T47D (cell line): Measurements from ENCODE around the gene LRRC32.

Experiments used
- DNase-seq, 2 experiments: peaks; one replicate each; pipeline versions ENCODE4 v3.0.0 to v3.0.0-alpha.2; 2011 to 2012; ENCODE audit warnings: low read depth in 1 of 2, low spot score in 1 of 2
- JUND ChIP-seq: IDR thresholded peaks from 2 replicates; pipeline ENCODE4 v1.6.1; 2012; ENCODE audit warnings: low read depth
- in situ Hi-C: cut with HindIII; loops from 2 replicates; pipeline ENCODE4 v1.10.0; 2016; ENCODE audit warnings: low sequenced_read_pairs, low pct_unique_long_range_greater_than_20kb

Gene LRRC32

GRCh38 chr11:76694664-76695063, 24.1 kb upstream of the LRRC32 start:
- no peak for DNase-seq
- no peak for TF ChIP-seq JUND
- in situ Hi-C loops = no loop called here

- in situ Hi-C loops = no loop called here
- DNase-seq = no peak
- no peak for TF ChIP-seq JUND
Observed at GRCh38 chr11:76693806-76694205, 23.3 kb upstream of the LRRC32 start.

GRCh38 chr11:76692956-76693355, 22.4 kb upstream of the LRRC32 start:
- in situ Hi-C loops = no loop called here
- no peak for TF ChIP-seq JUND
- no peak for DNase-seq

GRCh38 chr11:76691655-76692054, 21.1 kb upstream of the LRRC32 start:
- DNase-seq = no peak
- TF ChIP-seq JUND = no peak
- in situ Hi-C loops = no loop called here

GRCh38 chr11:76690736-76691135, 20.2 kb upstream of the LRRC32 start:
- TF ChIP-seq JUND = no peak
- no peak for DNase-seq
- in situ Hi-C loops = no loop called here

GRCh38 chr11:76689313-76690260, 19.0 kb upstream of the LRRC32 start:
- no peak for DNase-seq
- in situ Hi-C loops = no loop called here
- TF ChIP-seq JUND = no peak

GRCh38 chr11:76688146-76688545, 17.6 kb upstream of the LRRC32 start:
- in situ Hi-C loops = no loop called here
- TF ChIP-seq JUND = no peak
- no peak for DNase-seq

GRCh38 chr11:76686261-76687079, 15.9 kb upstream of the LRRC32 start:
- DNase-seq = no peak
- no peak for TF ChIP-seq JUND
- in situ Hi-C loops = no loop called here

- no peak for TF ChIP-seq JUND
- DNase-seq = no peak
- in situ Hi-C loops = no loop called here
Observed at GRCh38 chr11:76685831-76686230, 15.3 kb upstream of the LRRC32 start.

- TF ChIP-seq JUND = no peak
- in situ Hi-C loops = no loop called here
- DNase-seq = no peak
Observed at GRCh38 chr11:76685237-76685636, 14.7 kb upstream of the LRRC32 start.

GRCh38 chr11:76684516-76684915, 14.0 kb upstream of the LRRC32 start:
- DNase-seq = no peak

GRCh38 chr11:76683161-76684095, 12.9 kb upstream of the LRRC32 start:
- no peak for TF ChIP-seq JUND
- in situ Hi-C loops = no loop called here
- no peak for DNase-seq

More at GRCh38 chr11:76684516-76684915, 14.0 kb upstream of the LRRC32 start:
- in situ Hi-C loops = no loop called here
- TF ChIP-seq JUND = no peak

- no peak for DNase-seq
- in situ Hi-C loops = no loop called here
- no peak for TF ChIP-seq JUND
Observed at GRCh38 chr11:76682684-76683083, 12.1 kb upstream of the LRRC32 start.
